HCEC 1CT (cell line): ENCODE data around the gene PLA2G15.
"Not testable (repeated sequence)": the region's sequence is repeated elsewhere in the genome, so short reads cannot be mapped to it uniquely, and the experiment has no call there.

ENCODE experiments used
- DNase-seq: peaks from one replicate; pipeline ENCODE4 v3.0.0-alpha.2; 2017

Gene PLA2G15

DNA sequence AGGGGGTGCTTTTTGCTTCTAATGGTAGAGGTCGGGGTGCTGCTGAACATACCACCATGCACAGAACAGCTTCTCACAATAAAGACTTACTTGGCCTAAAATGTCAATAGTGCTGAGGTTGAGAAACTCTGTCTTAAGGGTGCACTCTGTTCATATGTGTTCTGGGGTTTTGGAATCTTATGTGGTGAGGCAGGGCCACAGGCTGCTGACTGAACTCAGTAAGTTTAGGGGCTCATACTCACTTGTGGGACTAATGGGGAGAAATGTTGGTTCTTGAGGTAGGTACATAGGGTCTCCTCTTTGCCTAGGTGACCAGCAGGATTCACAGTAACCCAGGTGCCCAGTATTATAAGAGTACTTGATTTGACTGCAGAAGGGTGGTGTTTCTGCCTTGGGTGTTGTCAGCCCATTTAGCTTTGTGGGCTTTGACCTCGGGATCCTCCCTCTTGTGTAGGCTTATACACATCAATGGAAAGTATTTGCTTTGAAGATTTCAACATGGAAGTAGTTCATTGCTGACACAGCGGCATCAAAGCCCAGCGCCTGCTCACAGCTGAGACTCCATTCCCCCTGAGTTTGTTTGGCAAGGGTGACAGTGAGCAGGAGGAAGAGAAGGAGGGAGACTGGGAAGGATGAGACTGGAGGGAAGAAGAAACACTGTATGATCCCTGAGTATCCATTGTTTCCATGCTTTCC, 36.3 kb downstream of the PLA2G15 start:
- no peak for DNase-seq

DNA sequence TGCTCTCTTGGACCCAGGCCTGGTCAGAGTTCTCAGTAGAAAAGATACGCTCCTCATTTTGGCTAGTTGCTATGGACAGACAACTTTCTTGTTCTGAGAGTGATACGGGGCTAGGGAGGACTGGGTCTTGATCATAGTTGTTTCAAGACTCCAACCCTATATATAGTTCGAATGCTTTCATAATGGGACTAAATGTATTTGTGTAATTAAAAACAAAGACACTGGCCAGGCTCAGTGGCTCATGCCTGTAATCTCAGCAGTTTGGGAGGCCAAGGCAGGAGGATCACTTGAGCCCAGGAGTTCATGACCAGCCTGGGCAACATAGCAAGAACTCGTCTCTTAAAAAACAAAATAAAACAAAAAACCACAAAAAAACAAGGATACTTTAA, 36.9 kb downstream of the PLA2G15 start:
- no peak for DNase-seq

DNA sequence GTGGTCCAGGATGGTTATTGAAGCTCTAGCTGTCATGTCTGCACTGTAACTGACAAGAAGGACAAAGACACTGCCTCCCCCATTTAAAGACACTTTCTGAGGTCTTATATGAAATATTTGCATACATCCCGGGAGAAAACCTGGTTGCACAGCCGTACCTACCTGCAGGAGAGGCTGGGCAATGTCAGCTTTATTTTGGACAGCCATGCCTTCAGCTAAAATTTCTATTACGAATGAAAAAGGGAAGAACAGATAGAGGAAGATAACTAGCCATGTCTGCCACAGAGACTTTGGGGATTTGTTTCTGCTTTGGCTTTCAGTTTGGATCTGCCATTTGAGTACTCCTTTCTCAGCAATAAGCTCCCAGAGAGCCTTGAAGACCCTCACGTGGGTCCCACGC, 38.2 kb downstream of the PLA2G15 start:
- DNase-seq, result no peak

DNA sequence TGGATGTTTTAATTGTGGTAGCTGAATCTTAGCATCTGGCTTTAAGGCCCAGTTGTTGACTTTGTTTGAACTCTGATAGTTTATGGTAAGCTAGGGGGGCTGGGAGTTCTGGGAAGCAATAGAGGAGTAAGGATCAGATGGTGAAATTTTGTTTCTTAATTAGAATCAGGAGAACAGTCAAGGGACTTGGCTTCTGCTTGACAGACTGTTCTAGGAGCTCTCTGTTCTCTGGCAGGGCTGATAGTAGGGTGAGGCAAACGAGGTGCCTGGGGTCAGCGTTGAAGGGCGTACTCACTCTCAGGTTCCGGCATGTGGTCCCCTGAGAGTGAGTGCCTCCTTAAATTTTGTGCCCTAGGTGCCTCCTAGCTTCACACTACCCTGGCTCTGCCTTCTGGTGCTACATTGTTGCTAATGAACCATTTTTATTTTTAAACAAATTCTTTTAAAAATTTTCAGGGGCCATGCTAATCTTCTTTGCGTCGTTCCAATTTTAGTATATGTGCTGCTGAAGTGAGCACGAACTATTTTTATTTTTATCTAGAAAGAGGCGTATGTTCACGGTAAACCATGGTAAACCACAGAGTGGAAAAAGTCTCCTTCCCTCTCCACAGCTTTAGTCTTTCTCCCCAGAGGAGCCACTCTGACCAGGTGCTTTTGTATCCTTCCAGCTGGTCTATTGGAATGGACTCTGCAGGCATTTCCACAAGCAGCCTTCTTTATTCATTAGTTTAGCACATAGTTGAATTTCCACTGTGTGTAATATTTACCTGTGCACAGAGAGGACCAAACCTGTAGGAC, 38.8 kb downstream of the PLA2G15 start:
- no peak for DNase-seq

DNA sequence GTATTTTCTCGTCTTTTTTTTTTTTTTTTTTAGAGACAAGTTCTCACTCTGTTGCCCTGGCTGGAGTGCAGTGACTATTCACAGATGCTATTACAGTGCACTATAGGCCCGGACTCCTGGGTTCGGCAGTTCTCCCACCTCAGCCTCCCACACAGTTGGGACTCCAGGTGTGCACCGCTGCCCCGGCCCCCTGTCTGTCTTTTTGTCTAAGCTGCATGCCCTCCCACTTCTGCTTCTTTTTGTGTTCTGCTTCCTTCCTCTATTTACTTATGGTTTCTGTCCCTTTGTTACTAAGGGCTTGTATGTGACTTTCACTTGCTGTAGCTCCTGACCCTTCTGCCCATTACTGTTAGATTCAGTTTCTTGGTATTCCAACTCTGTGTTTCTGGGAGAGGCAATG, 39.7 kb downstream of the PLA2G15 start:
- DNase-seq, result no peak

DNA sequence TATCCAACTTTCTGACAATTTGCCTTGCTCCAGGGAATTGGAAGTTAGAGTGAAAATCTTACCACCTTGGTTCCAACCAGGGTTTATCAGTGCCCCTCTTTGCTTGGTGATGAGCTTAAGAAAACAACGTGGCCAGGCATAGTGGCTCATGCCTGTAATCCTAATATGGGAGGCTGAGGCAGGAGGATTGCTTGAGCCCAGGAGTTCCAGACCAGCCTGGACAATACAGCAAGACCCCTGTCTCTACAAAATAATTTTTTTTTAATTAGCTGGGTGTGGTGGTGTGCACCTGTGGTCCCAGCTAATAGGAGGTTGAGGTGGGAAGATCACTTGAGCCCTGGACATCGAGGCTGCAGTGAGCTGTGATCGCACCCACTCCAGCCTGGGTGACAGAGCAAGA, 40.5 kb downstream of the PLA2G15 start:
- DNase-seq, result no peak

DNA sequence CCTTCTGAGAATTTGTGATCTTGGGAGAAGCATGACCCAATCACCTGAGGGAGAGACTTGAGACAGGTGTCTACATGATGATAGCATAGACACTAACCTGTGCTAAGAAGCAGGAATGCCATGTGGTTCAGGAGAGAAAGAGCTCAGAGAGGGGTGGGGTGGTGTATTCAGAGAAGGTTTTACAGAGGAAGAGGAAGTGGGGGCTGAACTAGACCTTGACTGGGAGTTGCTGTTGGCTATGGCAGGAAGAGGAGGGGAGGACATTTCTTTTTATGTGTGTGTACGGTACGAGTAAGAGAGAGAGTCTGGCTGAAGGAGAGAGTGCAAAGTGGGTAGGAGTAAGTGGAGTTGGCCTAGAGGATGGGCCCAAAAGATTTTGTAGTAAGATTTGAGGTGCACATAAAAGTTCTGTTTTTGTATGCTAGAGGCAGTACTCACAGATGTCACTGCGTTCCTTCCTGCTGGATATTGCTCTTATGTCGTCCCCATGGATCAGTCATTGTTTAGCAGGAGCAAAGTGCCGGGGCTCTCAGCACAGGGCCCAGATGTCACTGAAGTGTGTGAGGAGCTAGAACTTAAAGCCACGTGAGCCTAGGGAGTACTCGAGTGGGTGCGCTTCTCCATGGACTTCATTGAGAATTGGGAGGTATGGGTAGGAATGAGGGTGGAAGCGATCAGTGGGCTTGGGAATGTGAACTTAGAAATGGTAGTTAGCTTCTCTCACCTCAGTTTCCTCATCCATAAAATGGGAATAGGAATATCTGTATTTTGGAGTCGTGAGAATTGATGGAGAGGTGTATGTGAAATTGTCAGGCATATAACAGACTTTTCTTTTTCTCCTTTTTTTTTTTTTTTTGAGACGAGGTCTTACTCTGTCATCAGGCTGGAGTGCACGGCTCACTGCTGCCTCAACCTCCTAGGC, 41.2 kb downstream of the PLA2G15 start:
- no peak for DNase-seq

DNA sequence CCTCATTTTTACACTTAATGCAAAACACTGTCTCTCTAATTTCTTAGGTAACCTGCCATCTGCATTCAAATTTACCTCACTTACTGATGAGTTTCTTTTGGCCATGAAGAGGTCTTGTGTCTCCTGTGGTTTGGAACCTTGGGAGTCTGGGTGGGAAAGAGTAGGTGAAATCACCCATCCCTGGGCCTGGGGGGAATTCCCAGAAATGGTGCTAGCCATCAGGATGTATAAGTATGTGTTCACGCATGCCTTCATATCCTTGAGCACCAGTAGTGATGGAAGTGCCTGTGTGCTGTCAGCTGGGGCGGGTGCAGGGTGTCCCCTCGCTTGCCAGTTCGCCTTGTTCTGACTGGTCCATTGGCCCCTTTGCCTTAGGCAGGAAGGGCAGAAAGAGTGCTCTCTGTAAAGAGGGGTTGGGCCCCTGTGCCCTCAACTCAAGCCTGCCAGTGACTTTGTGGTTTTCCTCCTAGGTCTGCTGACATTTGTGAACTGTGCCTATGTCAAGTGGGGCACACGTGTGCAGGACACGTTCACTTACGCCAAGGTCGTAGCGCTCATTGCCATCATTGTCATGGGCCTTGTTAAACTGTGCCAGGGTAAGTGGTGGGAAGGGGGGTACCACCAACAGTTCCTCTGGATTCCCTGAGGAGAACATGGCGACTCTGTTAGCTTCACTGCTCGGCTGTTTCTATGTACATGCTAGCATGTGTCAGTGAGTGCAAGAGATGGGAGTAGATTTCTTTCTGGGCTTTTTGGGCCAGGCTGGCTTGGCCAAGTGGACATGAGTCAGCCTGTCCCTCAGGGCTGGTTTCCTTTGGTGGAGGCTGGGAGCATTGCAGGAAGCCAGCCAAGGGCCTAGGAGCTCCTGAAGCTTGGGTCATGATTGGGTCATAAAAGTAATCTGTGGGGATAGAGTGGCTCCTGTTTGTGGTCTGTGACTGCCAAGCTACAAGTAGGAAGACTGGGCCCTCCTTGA, 42.4 kb downstream of the PLA2G15 start:
- DNase-seq, result peak; percentile 77

DNA sequence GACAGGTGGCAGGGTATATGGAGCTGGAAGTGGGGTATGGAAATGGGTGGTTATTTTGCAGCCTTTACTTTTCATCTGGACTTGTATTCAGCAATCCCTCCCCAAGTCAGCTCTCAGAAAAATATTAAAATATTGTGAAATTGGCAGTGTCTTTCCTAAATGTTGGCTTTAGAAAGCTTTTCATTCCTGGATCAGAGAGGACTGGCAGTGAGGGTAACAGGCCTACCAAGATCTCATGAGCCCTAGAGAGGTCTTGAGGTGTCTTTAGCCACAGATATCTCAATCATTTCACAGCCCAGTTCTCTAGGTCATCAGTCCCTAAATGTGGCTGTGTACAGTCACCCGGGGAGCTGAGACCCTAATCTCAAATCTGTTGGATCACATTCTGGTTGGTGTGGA, 43.1 kb downstream of the PLA2G15 start:
- DNase-seq, result no peak

DNA sequence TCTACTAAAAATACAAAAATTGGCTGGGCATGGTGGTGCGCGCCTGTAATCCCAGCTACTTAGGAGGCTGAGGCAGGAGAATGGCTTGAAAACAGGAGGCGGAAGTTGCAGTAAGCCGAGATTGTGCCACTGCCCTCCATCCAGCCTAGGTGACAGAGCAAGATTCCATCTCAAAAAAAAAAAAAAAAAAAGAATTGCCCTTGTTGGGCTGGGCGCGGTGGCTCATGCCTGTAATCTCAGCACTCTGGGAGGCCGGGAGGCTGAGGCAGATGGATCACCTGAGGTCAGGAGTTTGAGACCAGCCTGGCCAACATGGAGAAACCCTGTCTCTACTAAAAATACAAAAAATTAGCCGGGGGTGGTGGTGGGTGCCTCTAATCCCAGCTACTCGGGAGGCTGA, 43.6 kb downstream of the PLA2G15 start:
- not testable (repeated sequence) for DNase-seq

DNA sequence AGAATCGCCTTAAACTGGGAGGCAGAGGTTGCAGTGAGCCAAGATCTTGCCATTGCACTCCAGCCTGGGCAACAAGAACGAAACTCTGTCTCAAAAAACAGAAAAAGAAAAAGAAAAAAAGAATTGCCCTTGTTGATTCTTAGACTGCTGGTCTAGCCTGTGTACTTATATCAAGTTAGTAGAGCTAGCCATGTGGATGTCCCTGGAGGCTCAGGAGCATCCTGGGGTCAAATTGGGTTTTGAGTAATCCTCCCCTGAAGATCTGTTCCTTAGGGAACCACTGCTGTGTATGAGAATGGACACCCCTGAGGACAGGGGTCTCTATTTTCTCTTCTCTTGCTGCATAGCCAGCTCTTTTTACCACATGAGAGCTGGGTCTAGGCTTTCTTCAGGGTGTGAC, 44.0 kb downstream of the PLA2G15 start:
- DNase-seq, result no peak

DNA sequence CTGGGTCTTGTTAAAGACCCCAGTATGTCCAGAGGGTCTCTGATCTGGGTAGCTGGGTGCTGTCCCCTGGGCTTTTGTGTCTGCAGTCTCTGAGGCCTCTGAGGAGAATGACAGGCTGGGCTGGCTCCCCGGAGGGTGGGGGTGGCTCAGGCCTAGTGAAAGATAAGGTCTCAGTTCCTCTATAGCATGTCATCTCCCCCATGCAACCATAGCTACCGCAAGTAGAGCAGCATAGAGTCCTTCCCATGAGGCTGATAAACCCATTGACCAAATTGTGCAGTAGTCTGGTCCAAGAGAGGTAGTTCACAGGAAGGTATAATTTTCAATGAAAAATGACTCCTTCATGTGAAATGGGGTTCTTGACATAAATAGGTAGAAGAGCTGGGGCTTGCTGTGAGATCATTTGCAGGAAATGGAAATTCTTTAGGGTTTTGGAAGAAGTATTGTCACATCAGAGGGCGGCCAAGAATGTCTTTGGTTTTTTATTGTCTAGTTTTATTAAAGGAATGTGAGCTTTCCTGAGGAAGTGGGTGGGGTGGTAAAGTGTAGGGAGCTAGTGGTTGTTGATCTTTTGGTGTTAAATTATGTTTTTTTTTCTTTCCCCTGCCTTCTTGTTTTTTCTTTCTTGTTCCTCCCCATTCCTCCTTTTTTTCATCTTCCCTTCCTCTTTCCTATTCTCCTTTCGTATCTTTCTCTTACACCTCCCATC, 44.6 kb downstream of the PLA2G15 start:
- no peak for DNase-seq

DNA sequence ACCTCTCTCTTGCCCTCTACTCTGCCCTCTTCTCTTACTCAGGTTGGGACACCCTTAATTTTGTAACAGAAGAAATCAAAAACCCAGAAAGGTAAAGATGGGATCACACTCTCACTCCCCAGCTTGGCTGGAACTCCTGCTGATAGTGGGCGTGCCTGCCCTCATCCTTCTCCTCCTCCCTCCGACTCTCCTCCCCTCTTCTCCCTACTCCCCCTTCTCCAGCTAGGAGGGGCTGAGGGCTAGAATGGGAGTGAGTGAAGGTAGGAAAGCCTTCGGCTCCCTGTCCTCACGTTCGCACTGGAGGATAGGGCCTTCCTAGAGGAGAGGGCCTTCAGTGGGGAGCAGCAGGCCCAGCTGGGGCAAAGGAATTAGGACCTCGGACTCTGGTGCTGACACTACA, 45.3 kb downstream of the PLA2G15 start:
- no peak for DNase-seq

DNA sequence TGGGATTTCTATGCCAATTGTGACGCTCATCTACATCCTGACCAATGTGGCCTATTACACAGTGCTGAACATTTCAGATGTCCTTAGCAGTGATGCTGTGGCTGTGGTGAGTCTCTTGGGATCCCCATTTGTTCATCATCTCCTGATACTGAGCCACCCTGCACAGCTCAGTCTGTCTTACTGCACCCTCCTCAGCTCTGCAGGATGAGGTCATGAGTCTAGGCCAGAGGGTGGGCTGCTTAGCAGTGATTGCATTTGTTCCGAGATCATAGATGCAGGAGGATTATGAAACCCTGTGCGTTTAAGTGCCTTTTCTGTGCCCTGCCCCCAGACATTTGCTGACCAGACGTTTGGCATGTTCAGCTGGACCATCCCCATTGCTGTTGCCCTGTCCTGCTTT, 46.1 kb downstream of the PLA2G15 start:
- DNase-seq, result no peak

DNA sequence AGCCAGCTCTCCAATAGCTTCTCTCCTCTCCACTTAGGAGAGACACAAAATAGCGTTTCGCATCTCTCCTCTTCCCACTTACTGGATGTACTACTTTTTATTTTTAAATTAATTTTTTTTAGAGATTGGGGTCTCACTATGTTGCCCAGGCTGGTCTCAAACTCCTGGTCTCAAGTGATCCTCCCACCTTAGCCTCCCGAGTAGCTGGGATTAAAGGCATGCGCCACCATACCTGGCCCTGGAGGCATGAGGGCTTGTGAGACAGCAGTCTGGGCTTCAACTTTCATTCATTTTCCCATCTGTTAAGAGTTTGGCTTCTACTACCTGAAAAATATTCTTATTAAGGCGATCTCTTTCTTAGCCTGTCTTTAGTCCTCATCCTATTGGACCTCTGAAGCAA, 47.3 kb downstream of the PLA2G15 start:
- no peak for DNase-seq

DNA sequence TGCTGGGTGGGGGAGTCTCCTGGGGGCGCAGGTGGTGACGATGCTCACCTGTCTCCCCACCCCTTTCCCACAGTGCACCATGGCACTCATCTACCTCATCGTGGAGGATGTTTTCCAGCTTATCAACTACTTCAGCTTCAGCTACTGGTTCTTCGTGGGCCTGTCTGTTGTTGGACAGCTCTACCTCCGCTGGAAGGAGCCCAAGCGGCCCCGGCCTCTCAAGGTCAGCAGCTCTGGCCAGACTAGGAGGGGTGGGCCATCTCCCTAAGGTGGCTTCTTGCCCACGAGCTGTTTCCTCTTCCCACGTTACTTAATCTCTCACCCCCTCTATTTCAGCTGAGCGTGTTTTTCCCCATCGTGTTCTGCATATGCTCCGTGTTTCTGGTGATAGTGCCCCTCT, 51.1 kb downstream of the PLA2G15 start:
- no peak for DNase-seq

DNA sequence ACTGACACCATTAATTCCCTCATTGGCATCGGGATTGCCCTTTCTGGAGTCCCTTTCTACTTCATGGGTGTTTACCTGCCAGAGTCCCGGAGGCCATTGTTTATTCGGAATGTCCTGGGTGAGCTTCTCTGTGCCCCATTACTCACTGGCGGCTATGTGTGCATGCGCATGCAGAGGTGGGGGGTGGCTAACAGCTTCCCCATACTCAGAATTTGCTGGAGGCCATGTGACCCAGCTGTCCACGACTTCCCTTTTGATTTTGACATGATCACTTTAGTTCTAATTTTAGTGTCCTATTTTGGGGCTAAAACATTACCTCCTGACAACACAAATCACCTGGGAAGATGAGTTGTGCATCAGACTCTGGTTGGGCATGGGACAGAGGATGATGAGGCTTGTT, 51.5 kb downstream of the PLA2G15 start:
- DNase-seq, result no peak

DNA sequence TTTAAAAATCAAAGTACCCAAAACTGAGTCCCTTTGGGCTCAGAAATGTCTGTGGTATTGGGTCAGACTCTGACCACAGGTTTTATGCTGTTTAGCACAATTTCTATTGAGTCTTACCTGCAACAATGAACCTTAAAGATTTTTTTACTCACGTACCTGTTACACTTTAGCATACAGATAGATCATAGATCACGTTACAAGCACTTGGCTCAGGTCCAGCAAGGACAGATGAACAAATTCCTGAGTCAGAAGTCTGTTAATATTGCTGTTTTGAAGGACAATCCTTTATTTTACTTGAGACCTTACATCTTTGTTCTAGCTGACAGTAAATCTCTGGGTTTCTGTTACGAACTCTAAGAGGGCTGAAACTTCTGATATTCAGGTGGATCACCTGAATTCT, 52.7 kb downstream of the PLA2G15 start:
- DNase-seq, result no peak

DNA sequence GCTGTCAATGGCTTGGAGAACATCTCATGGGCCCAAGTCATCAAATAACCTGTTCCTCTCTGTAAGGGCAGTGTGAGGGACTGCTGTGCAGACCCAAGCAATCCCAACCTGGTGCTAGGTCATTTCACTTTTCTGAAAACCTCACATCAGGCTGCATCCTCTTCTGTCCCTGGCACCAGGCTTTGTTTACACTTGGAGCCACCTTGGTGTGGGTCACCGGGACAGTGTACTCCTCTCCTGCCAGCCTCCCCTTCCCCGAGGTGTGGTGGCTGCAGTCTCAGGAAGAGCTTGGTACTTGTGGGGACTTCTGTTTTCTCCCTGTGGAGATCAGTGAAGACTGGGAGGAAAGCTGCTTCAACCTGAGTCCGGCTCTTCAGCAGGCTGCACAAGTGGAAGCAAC, 53.1 kb downstream of the PLA2G15 start:
- no peak for DNase-seq

DNA sequence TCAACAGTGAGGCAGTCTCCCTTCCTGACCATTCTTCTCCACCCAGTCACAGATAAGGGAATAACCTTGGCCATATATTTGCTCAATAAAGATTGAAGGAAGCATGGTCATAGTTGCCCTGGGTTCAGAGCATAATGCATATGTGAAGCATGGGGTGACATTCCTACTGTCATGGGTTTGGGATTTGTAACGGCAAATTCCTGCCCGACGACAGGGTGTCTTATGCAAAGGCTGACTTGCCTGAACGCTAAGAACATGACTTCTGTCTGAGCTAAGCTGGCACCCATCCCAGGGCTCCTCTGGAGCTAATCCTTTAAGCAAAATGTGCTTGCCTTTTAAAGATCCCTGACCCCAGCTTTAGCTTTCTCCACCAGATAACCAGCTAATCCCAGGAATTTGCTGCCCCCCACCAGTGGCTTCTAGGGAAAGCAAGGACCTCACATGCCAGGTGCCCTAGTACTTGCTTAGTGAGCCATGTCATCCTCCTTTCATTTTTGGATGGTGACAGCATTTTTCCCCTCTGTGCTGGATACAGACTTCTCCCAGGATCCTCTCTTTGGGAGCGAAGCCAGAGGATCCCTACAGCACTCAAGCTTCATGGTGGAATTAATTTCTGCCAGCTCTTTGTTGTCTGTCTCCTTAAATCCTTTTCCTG, 53.9 kb downstream of the PLA2G15 start:
- peak; percentile 64 for DNase-seq
